ENCODE measurements around the gene GGT6.

Gene GGT6

GRCh38 chr17:4537451-4538235 is 22.7 kb downstream of the GGT6 start:
- no peak for DNase-seq (ENCODE audit: low read depth)

- DNase-seq (ENCODE audit: low read depth): no peak
These were observed 23.5 kb downstream of the GGT6 start for GRCh38 chr17:4536742-4537411.

GRCh38 chr17:4536259-4536741 is 24.1 kb downstream of the GGT6 start:
- no peak for DNase-seq (ENCODE audit: low read depth)

GRCh38 chr17:4535667-4536258 is 24.6 kb downstream of the GGT6 start:
- DNase-seq (ENCODE audit: low read depth): no peak

GRCh38 chr17:4534928-4535666 is 25.3 kb downstream of the GGT6 start:
- DNase-seq (ENCODE audit: low read depth): no peak

- no peak for DNase-seq (ENCODE audit: low read depth)
These were observed 25.9 kb downstream of the GGT6 start for GRCh38 chr17:4534515-4534914.

- no peak for DNase-seq (ENCODE audit: low read depth)
These were observed 26.6 kb downstream of the GGT6 start for GRCh38 chr17:4533523-4534504.

GRCh38 chr17:4532860-4533522 is 27.4 kb downstream of the GGT6 start:
- no peak for DNase-seq (ENCODE audit: low read depth)

GRCh38 chr17:4531988-4532736 is 28.2 kb downstream of the GGT6 start:
- no peak for DNase-seq (ENCODE audit: low read depth)

- DNase-seq (ENCODE audit: low read depth): no peak
These were observed 29.3 kb downstream of the GGT6 start for GRCh38 chr17:4530799-4531730.

- no peak for DNase-seq (ENCODE audit: low read depth)
These were observed 30.7 kb downstream of the GGT6 start for GRCh38 chr17:4529533-4530152.

- no peak for DNase-seq (ENCODE audit: low read depth)
These were observed 32.7 kb downstream of the GGT6 start for GRCh38 chr17:4527566-4528125.

- DNase-seq (ENCODE audit: low read depth): no peak
These were observed 33.2 kb downstream of the GGT6 start for GRCh38 chr17:4527134-4527533.

- DNase-seq (ENCODE audit: low read depth): no peak
These were observed 34.5 kb downstream of the GGT6 start for GRCh38 chr17:4525691-4526397.

- DNase-seq (ENCODE audit: low read depth): no peak
These were observed 36.4 kb downstream of the GGT6 start for GRCh38 chr17:4523946-4524345.

- DNase-seq (ENCODE audit: low read depth): no peak
These were observed 37.7 kb downstream of the GGT6 start for GRCh38 chr17:4522661-4523060.

GRCh38 chr17:4520894-4521600 is 39.3 kb downstream of the GGT6 start:
- no peak for DNase-seq (ENCODE audit: low read depth)

All from stimulated activated CD8-positive, alpha-beta memory T cell treated with anti-CD3 and anti-CD28 coated beads, Interleukin-4, amount 100 ng/mL, for 24 hours (primary cell).